AG20443 (cell line): ENCODE results near the gene VAMP5.

Experiments used
- DNase-seq: peaks from one replicate; pipeline ENCODE4 v3.0.0; 2012; ENCODE audit warnings: low spot score, mixed read lengths

Gene VAMP5

GRCh38 chr2:85635636-85636035, 51.4 kb downstream of the VAMP5 start:
- DNase-seq, result no peak

DNA sequence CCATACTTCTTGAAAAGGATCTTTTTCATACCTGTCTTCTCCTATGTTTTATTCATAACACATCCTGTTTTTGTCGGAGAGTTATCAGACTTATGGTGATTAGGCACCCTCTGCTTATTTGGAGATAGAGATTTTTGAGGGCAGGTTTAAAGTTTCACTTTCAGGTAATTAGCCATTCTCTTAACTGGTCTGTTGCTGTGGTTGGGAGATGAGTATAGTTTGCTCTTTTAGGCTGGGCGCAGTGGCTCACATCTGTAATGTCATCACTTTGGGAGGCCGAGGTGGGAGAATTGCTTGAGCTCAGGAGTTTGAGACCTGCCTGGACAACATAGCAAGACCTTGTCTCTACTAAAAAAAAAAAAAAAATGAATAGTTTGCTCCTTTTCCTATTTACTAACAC, 58.5 kb downstream of the VAMP5 start:
- DNase-seq, result no peak
